ENCODE results near the gene MPRIP.

DNA sequence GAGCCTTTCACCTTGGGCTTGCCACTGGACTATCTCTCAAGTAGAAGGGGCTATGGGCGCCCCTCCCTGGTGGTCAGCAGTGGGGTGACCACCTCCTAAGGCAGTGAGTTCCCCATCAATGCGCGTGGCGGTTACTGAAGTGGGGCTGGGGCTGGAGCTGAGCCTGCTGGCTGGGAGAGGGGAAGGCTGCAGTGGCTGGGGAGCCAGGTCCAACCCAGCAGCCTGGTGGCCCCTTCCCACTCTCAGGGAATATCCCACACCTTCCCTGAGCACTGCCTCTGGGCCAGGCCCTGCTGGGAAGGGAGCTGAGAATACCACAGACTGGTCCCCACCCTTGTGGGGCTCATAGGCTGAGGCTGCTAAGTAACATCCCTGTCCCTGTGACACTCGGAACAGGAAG, 19.8 kb upstream of the MPRIP start:
- TF ChIP-seq EZH2 (IDR thresholded peaks at IDR 0.05; ENCODE audit: borderline replicate concordance, insufficient read depth, low read depth, low read length, poor library complexity, severe bottlenecking) = no peak
- TF ChIP-seq, protein P1, sequence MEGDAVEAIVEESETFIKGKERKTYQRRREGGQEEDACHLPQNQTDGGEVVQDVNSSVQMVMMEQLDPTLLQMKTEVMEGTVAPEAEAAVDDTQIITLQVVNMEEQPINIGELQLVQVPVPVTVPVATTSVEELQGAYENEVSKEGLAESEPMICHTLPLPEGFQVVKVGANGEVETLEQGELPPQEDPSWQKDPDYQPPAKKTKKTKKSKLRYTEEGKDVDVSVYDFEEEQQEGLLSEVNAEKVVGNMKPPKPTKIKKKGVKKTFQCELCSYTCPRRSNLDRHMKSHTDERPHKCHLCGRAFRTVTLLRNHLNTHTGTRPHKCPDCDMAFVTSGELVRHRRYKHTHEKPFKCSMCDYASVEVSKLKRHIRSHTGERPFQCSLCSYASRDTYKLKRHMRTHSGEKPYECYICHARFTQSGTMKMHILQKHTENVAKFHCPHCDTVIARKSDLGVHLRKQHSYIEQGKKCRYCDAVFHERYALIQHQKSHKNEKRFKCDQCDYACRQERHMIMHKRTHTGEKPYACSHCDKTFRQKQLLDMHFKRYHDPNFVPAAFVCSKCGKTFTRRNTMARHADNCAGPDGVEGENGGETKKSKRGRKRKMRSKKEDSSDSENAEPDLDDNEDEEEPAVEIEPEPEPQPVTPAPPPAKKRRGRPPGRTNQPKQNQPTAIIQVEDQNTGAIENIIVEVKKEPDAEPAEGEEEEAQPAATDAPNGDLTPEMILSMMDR (IDR thresholded peaks at IDR 0.05) = no peak
